Erythroblast (primary cell): Measurements from ENCODE around the gene FHAD1.

Source experiments
- GATA1 ChIP-seq: IDR thresholded peaks from 2 replicates; pipeline ENCODE4 v1.6.1; 2011; ENCODE audit warnings: low read depth, mild to moderate bottlenecking, control low read depth, low read length, moderate library complexity
- POLR2A ChIP-seq: IDR thresholded peaks from 2 replicates; pipeline ENCODE4 v1.6.1; 2011; ENCODE audit warnings: mild to moderate bottlenecking, low read length

DNA sequence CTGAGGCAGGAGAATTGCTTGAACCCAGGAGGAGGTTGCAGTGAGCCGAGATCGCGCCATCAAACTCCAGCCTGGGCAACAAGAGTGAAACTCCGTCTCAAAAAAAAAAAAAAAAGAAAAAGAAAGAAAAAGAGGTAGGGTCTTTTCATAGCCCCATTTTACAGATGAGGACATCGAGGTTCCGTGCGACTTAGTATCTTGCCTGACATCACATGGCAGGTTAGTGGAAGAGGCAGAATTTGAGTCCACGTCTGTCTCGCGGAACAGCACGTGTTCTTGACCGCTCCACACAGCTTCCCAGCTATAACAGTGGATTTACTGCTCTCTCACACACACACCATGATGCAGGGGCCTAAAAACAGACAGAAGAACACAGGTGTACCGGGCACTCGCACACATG lies 192.3 kb downstream of the FHAD1 start:
- TF ChIP-seq POLR2A (no peak), GATA1 (no peak)
